PC-3 (cell line): ENCODE results near the gene PRR14. TPM values are rescaled to one million over a fixed set of nuclear protein-coding genes. Genes with fewer than 3 reads are reported as not detected.

Experiments used
- ATAC-seq: fragments of 200-7000 bp; cut with Tn5 transposase; 2 replicates; pipeline ENCODE4 v1.9.1; 2020; ENCODE audit warnings: mild to moderate bottlenecking, moderate library complexity
- BruUV-seq: library from RNA; stranded (reverse); fragments of 400-500 nt; replicated peaks from 2 replicates; lab custom pipeline; 2021; lab: Mats Ljungman, UMichigan
- CTCF ChIA-PET: fragments of 300-600 bp; sonication (Branson Sonifier 250); formaldehyde crosslinking; loops from one replicate; lab custom pipeline; 2022; ENCODE audit warnings: antibody characterized with exemption; lab: Charles Lee
- POLR2A ChIA-PET: fragments of 300-600 bp; sonication (Branson Sonifier 250); formaldehyde crosslinking; loops from one replicate; lab custom pipeline; 2022; ENCODE audit warnings: antibody characterized with exemption; ENCODE audit not compliant: unreplicated experiment; lab: Charles Lee
- DNase-seq: peaks from one replicate; pipeline ENCODE4 v3.0.0-alpha.2; 2015
- H2AFZ ChIP-seq: fragments of 300-600 bp; sonication (generic); 2 replicates; pipeline ENCODE4 v1.6.0; 2016; ENCODE audit warnings: antibody characterized with exemption, low read length
- H3F3A ChIP-seq: fragments of 300-600 bp; sonication (generic); one replicate; pipeline ENCODE4 v1.6.0; 2017; ENCODE audit warnings: antibody characterized with exemption, low read length, control low read depth, mild to moderate bottlenecking; ENCODE audit not compliant: unreplicated experiment
- H3K27ac ChIP-seq: fragments of 300-600 bp; sonication (generic); 2 replicates; pipeline ENCODE4 v1.5.1; 2016; ENCODE audit warnings: mild to moderate bottlenecking, low read length
- H3K27me3 ChIP-seq: fragments of 300-600 bp; sonication (generic); 2 replicates; pipeline ENCODE4 v1.6.1; 2016; ENCODE audit warnings: low read length, mixed read lengths
- H3K36me3 ChIP-seq: fragments of 300-600 bp; sonication (generic); 2 replicates; pipeline ENCODE4 v1.6.1; 2016; ENCODE audit warnings: low read depth, mixed run types, low read length, mixed read lengths
- H3K4me1 ChIP-seq: fragments of 300-600 bp; sonication (generic); 2 replicates; pipeline ENCODE4 v1.5.1; 2016; ENCODE audit warnings: low read length; ENCODE audit not compliant: insufficient read depth
- H3K4me2 ChIP-seq: fragments of 300-600 bp; sonication (generic); 2 replicates; pipeline ENCODE4 v1.6.0; 2016; ENCODE audit warnings: low read length
- H3K4me3 ChIP-seq: fragments of 300-600 bp; sonication (generic); 2 replicates; pipeline ENCODE4 v1.5.1; 2016; ENCODE audit warnings: mild to moderate bottlenecking, low read length, mixed read lengths
- H3K79me2 ChIP-seq: fragments of 300-600 bp; sonication (generic); 2 replicates; pipeline ENCODE4 v1.6.1; 2017; ENCODE audit warnings: low read length, mixed read lengths
- H3K9ac ChIP-seq: fragments of 300-600 bp; sonication (generic); 2 replicates; pipeline ENCODE4 v1.6.0; 2016; ENCODE audit warnings: mild to moderate bottlenecking, low read length
- H3K9me2 ChIP-seq: fragments of 300-600 bp; sonication (generic); replicated peaks from 2 replicates; pipeline ENCODE4 v1.6.1; 2016; ENCODE audit warnings: mixed run types, low read length, mixed read lengths
- H3K9me3 ChIP-seq: fragments of 300-600 bp; sonication (generic); 2 replicates; pipeline ENCODE4 v1.6.1; 2016; ENCODE audit warnings: low read length, mixed read lengths
- H4K20me1 ChIP-seq: fragments of 300-600 bp; sonication (generic); 2 replicates; pipeline ENCODE4 v1.6.1; 2016; ENCODE audit warnings: low read length, mixed read lengths
- CTCF ChIP-seq: fragments of 300-600 bp; sonication (generic); conservative IDR thresholded peaks from 2 replicates; pipeline ENCODE4 v1.5.1; 2017; ENCODE audit warnings: antibody characterized with exemption, low read depth, mild to moderate bottlenecking, low read length
- EZH2 ChIP-seq: fragments of 300-600 bp; sonication (generic); IDR thresholded peaks from one replicate; pipeline ENCODE4 v1.6.1; 2017; ENCODE audit warnings: antibody characterized with exemption, mild to moderate bottlenecking, low read length; ENCODE audit not compliant: unreplicated experiment
- EZH2phosphoT487 ChIP-seq: fragments of 300-600 bp; sonication (generic); IDR thresholded peaks from 2 replicates; pipeline ENCODE4 v1.6.1; 2018; ENCODE audit warnings: mild to moderate bottlenecking, antibody characterized with exemption, low read length, borderline replicate concordance
- intact Hi-C: fragments of 100-400 bp; cut with micrococcal nuclease; formaldehyde crosslinking; loops from 2 replicates; pipeline ENCODE4 v1.9.0; 2023
- total RNA-seq: library from RNA; depleted of rRNA; stranded (reverse); fragments of >200 nt; gene quantifications from 2 replicates; pipeline ENCODE4 v1.2.3, GENCODE V29; 2014

The PRR14 gene
- total RNA-seq, 1 experiment from 2014 or later: 9.6 TPM

GRCh38 chr16:30656974-30657865 is 6.5 kb downstream of the PRR14 start:
- Histone ChIP-seq H3K27me3 (no peaks in the 10 kb centered on the region), H2AFZ (peak overlapping the region; percentile 95), H3K9ac (peak overlapping the region; percentile 64), H3K9me3 (no peaks in the 10 kb centered on the region), H3K36me3 (no peaks in the 10 kb centered on the region), H3K4me3 (peak overlapping the region; percentile 78), H3K4me2 (peak overlapping the region; percentile 99), H3K79me2 (peaks cover 29% of the 10 kb centered on the region), H3F3A (no peaks in the 10 kb centered on the region), H3K9me2 (no peaks in the 10 kb centered on the region), H3K4me1 (peaks cover 24% of the 10 kb centered on the region), H4K20me1 (no peaks in the 10 kb centered on the region), H3K27ac (peak overlapping the region; percentile 66)
- intact Hi-C loops: loop anchor here (5.0 kb wide), 1 partner anchor 105 kb away; the partner anchor contains the start of genes CFAP119 and RNF40
- CTCF ChIA-PET: no interaction called here
- TSS peak; percentile 63 for BruUV-seq
- DNase-seq (peak; percentile 46), ATAC-seq (peak; percentile 0; the same call in 1 of the 2 replicates)
- POLR2A ChIA-PET: no interaction called here
- no peak for TF ChIP-seq CTCF
- TF ChIP-seq EZH2: no peak

GRCh38 chr16:30657866-30658730 is 7.3 kb downstream of the PRR14 start, which contains the start of gene FBRS:
TSS of gene FBRS (plus strand) at chr16:30658431. CDS start at chr16:30659519, 1,088 bp downstream.
- Histone ChIP-seq H4K20me1 (no peaks in the 10 kb centered on the region), H3K9me2 (no peaks in the 10 kb centered on the region), H3K36me3 (peaks cover 5% of the 10 kb centered on the region; the same call in 1 of the 2 replicates), H3K27ac (peak within 1 kb of the TSS; percentile 96), H3K79me2 (peaks cover 34% of the 10 kb centered on the region), H3K4me1 (peaks cover 23% of the 10 kb centered on the region), H3K4me2 (peak within 1 kb of the TSS; percentile 99), H3F3A (no peaks in the 10 kb centered on the region), H3K4me3 (peak within 1 kb of the TSS; percentile 94), H2AFZ (peak within 1 kb of the TSS; percentile 95), H3K9ac (peak within 1 kb of the TSS; percentile 97), H3K27me3 (no peaks in the 10 kb centered on the region), H3K9me3 (no peaks in the 10 kb centered on the region)
- TF ChIP-seq CTCF (peak; percentile 62), EZH2 (no peak), EZH2phosphoT487 (peak; percentile 97)
- BruUV-seq: no TSS peak
- peak; percentile 72 for ATAC-seq
- ChIA-PET CTCF (no interaction called here), POLR2A (interaction anchor here (0.5 to 0.7 kb wide), 3 partner anchors 24 to 571 kb away, joined by 3 to 14 read pairs (median 5); a partner anchor contains a TSS)
- DNase-seq: peak; percentile 99
- intact Hi-C loops: loop anchor here (1.0 to 5.0 kb wide), 2 partner anchors 40 to 104 kb away; partner anchors contain the start of genes CFAP119 and RNF40
